Keratinocyte (primary cell): ENCODE results near the gene LRRC7. TPM values are rescaled to one million over a fixed set of nuclear protein-coding genes. Genes with fewer than 3 reads are reported as not detected.

Experiments used
- DNase-seq: peaks from one replicate; pipeline ENCODE4 v3.0.0-alpha.2; 2011; ENCODE audit warnings: low read depth, missing footprints, low spot score
- FAIRE-seq: peaks from 2 replicates; lab custom pipeline; 2011; peaks lifted over from hg19 to GRCh38; lab: Jason Lieb, UNC
- H2AFZ ChIP-seq: 2 replicates; pipeline ENCODE4 v1.6.0; 2012; ENCODE audit warnings: low read length, control low read depth, inconsistent platforms; ENCODE audit not compliant: control insufficient read depth
- H3K27ac ChIP-seq: 2 replicates; pipeline ENCODE4 v1.5.1; 2011; ENCODE audit warnings: low read length; ENCODE audit not compliant: control insufficient read depth, insufficient read depth
- H3K27me3 ChIP-seq: 3 replicates; pipeline ENCODE4 v1.6.0; 2011; ENCODE audit warnings: low read length; ENCODE audit not compliant: control insufficient read depth, insufficient read depth; ENCODE audit errors: extremely low read depth
- H3K36me3 ChIP-seq, 2 experiments: 2 replicates in 1 of 2; 3 replicates in 1 of 2; pipeline ENCODE4 v1.5.1; 2011; ENCODE audit warnings: low read length in 2 of 2, mild to moderate bottlenecking in 1 of 2; ENCODE audit not compliant: control insufficient read depth in 2 of 2, insufficient read depth in 2 of 2; ENCODE audit errors: extremely low read depth in 1 of 2
- H3K4me1 ChIP-seq: 3 replicates; pipeline ENCODE4 v1.5.1; 2011; ENCODE audit warnings: low read length; ENCODE audit not compliant: control insufficient read depth, insufficient read depth; ENCODE audit errors: extremely low read depth
- H3K4me2 ChIP-seq: 3 replicates; pipeline ENCODE4 v1.6.0; 2011; ENCODE audit warnings: low read depth, low read length; ENCODE audit not compliant: control insufficient read depth, insufficient read depth; ENCODE audit errors: extremely low read depth
- H3K4me3 ChIP-seq, 3 experiments: fragments of 200-600 bp in 1 of 3; sonication (generic) in 1 of 3; 2 replicates in 2 of 3; 3 replicates in 1 of 3; pipeline ENCODE4 v1.5.1; 2011 to 2016; ENCODE audit warnings: low read length in 3 of 3, mild to moderate bottlenecking in 3 of 3, control low read depth in 2 of 3, inconsistent platforms in 1 of 3, low read depth in 1 of 3, mixed read lengths in 1 of 3, mixed run types in 1 of 3, moderate library complexity in 1 of 3; ENCODE audit not compliant: control insufficient read depth in 2 of 3, insufficient read depth in 2 of 3; ENCODE audit errors: extremely low read depth in 1 of 3
- H3K79me2 ChIP-seq: 2 replicates; pipeline ENCODE4 v1.6.0; 2012; ENCODE audit warnings: low read length; ENCODE audit not compliant: control insufficient read depth, insufficient read depth
- H3K9ac ChIP-seq: 3 replicates; pipeline ENCODE4 v1.6.0; 2011; ENCODE audit warnings: low read length; ENCODE audit not compliant: control insufficient read depth, insufficient read depth; ENCODE audit errors: extremely low read depth
- H3K9me1 ChIP-seq: 3 replicates; pipeline ENCODE4 v1.6.0; 2011; ENCODE audit warnings: low read length; ENCODE audit not compliant: control insufficient read depth, insufficient read depth; ENCODE audit errors: extremely low read depth
- H3K9me3 ChIP-seq: 2 replicates; pipeline ENCODE4 v1.5.1; 2012; ENCODE audit warnings: low read depth, low read length; ENCODE audit not compliant: control insufficient read depth
- H4K20me1 ChIP-seq: 3 replicates; pipeline ENCODE4 v1.6.0; 2011; ENCODE audit warnings: low read length; ENCODE audit not compliant: control insufficient read depth, insufficient read depth; ENCODE audit errors: extremely low read depth
- EZH2 ChIP-seq: IDR thresholded peaks from one replicate; pipeline ENCODE4 v1.6.1; 2012; ENCODE audit warnings: inconsistent platforms, mild to moderate bottlenecking, low read length, moderate library complexity
- dilution Hi-C: fragments of 300-500 bp; cut with MboI; formaldehyde crosslinking; loops from one replicate; pipeline ENCODE4 v1.7.0; 2020; ENCODE audit warnings: low sequenced_read_pairs; ENCODE audit not compliant: extremely low pct_ligation_motif_present
- polyA plus RNA-seq, 5 experiments: library from polyadenylated mRNA; depleted of rRNA in 3 of 5; stranded (reverse) in 3 of 5; stranded (forward) in 1 of 5; unstranded in 1 of 5; fragments of >200 nt; gene quantifications; 1 replicate in 1 of 5; 2 replicates in 3 of 5; 3 replicates in 1 of 5; pipeline versions ENCODE4 v1.2.1 to v1.2.3, GENCODE V29; 2011 to 2012; ENCODE audit warnings: missing spikeins in 2 of 5, low read depth in 1 of 5, low replicate concordance in 1 of 5
- TF ChIP-seq, protein P1 (sequence below), 3 experiments: IDR thresholded peaks in 1 of 3; conservative IDR thresholded peaks in 1 of 3; optimal IDR thresholded peaks in 1 of 3; 2 replicates in 2 of 3; 3 replicates in 1 of 3; pipeline versions ENCODE3 to v1.5.1; 2011; ENCODE audit warnings: low read length in 3 of 3, mild to moderate bottlenecking in 3 of 3, moderate library complexity in 2 of 3, control low read depth in 1 of 3, inconsistent platforms in 1 of 3; ENCODE audit not compliant: insufficient read depth in 2 of 3; ENCODE audit errors: extremely low read depth in 1 of 3

LRRC7 gene
- polyA plus RNA-seq, 1 donor (not counting 4 experiments of a cell fraction or from before 2014, with no cell fraction given) = 0.28 TPM

GRCh38 chr1:69919922-69920273 lies 352.2 kb downstream of the LRRC7 start:
- Histone ChIP-seq H3K79me2 (no peaks in the 10 kb centered on the region), H3K27me3 (no peaks in the 10 kb centered on the region), H3K27ac (no peak overlapping the region), H3K4me2 (no peak overlapping the region), H3K9me3 (no peaks in the 10 kb centered on the region), H3K36me3 (no peaks in the 10 kb centered on the region), H2AFZ (no peak overlapping the region), H4K20me1 (no peaks in the 10 kb centered on the region), H3K4me1 (no peaks in the 10 kb centered on the region), H3K9ac (no peak overlapping the region), H3K4me3 (no peak overlapping the region), H3K9me1 (no peaks in the 10 kb centered on the region)
- DNase-seq (no peak), FAIRE-seq (no peak)
- dilution Hi-C loops = no loop called here
- TF ChIP-seq, protein P1, sequence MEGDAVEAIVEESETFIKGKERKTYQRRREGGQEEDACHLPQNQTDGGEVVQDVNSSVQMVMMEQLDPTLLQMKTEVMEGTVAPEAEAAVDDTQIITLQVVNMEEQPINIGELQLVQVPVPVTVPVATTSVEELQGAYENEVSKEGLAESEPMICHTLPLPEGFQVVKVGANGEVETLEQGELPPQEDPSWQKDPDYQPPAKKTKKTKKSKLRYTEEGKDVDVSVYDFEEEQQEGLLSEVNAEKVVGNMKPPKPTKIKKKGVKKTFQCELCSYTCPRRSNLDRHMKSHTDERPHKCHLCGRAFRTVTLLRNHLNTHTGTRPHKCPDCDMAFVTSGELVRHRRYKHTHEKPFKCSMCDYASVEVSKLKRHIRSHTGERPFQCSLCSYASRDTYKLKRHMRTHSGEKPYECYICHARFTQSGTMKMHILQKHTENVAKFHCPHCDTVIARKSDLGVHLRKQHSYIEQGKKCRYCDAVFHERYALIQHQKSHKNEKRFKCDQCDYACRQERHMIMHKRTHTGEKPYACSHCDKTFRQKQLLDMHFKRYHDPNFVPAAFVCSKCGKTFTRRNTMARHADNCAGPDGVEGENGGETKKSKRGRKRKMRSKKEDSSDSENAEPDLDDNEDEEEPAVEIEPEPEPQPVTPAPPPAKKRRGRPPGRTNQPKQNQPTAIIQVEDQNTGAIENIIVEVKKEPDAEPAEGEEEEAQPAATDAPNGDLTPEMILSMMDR (optimal IDR thresholded peaks at IDR 0.05 in 1 of 3, IDR thresholded peaks at IDR 0.05 in 1 of 3, conservative IDR thresholded peaks at IDR 0.05 in 1 of 3; ENCODE audit: extremely low read depth in 1 of 3, insufficient read depth in 2 of 3, low read length in 3 of 3) = no peak
- TF ChIP-seq EZH2 = no peak

DNA sequence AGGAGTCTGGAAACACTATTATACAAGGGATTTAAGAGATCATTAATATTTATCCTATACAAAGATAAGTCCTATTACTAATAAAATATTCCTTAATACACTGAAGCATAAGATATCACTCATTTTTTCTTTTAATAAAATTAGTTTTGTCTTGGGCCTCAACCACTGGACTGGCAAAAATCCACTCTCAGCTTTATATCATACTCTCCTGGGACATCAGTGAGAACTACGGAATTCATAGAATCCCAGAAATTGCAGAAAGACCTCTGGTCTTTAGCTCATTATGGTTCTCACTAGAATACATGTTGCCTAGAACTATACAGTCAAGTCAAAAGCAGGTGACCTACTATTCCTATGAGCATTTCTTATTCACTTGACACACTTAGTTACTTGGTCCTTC lies 352.7 kb downstream of the LRRC7 start:
- H3K4me3 ChIP-seq = no peak overlapping the region
- no peak overlapping the region for H3K27ac ChIP-seq
- no peak for TF ChIP-seq EZH2
- TF ChIP-seq, protein P1 (optimal IDR thresholded peaks at IDR 0.05 in 1 of 3, IDR thresholded peaks at IDR 0.05 in 1 of 3, conservative IDR thresholded peaks at IDR 0.05 in 1 of 3; ENCODE audit: extremely low read depth in 1 of 3, insufficient read depth in 2 of 3, low read length in 3 of 3) = no peak
- no peaks in the 10 kb centered on the region for H3K4me1 ChIP-seq
- H3K79me2 ChIP-seq = no peaks in the 10 kb centered on the region
- H3K9me3 ChIP-seq = no peaks in the 10 kb centered on the region
- H3K36me3 ChIP-seq = no peaks in the 10 kb centered on the region
- DNase-seq (no peak), FAIRE-seq (no peak)
- H3K9ac ChIP-seq = no peak overlapping the region
- H3K27me3 ChIP-seq = no peaks in the 10 kb centered on the region
- H3K4me2 ChIP-seq = no peak overlapping the region
- H4K20me1 ChIP-seq = no peaks in the 10 kb centered on the region
- no peak overlapping the region for H2AFZ ChIP-seq
- dilution Hi-C loops = no loop called here
- no peaks in the 10 kb centered on the region for H3K9me1 ChIP-seq
